ENCODE results near the gene RND3. TPM values are rescaled to one million over a fixed set of nuclear protein-coding genes. Genes with fewer than 3 reads are reported as not detected.

Gene RND3
- total and polyA plus RNA-seq, 2 experiments from 2014 or later = 3.3 to 4.2 TPM

DNA sequence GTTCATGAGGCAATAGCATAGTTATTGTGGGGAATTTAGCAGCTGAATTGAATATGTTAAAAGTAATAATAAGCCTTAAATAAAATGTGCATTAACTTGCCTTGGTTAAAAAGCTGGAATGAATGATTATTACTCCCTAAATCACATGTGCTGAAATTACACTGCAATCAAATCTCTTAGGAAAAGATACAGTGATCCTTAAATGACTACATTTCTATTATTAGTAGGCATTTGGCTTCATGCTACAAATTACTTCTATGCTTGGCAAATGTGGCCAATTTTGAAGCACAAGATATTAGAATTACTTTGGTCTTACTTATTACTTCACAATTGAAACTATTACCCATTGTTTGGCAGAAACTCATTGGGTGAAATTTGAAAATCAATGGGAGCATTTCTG lies 5.4 kb downstream of the RND3 start:
- TF ChIP-seq, protein P1, sequence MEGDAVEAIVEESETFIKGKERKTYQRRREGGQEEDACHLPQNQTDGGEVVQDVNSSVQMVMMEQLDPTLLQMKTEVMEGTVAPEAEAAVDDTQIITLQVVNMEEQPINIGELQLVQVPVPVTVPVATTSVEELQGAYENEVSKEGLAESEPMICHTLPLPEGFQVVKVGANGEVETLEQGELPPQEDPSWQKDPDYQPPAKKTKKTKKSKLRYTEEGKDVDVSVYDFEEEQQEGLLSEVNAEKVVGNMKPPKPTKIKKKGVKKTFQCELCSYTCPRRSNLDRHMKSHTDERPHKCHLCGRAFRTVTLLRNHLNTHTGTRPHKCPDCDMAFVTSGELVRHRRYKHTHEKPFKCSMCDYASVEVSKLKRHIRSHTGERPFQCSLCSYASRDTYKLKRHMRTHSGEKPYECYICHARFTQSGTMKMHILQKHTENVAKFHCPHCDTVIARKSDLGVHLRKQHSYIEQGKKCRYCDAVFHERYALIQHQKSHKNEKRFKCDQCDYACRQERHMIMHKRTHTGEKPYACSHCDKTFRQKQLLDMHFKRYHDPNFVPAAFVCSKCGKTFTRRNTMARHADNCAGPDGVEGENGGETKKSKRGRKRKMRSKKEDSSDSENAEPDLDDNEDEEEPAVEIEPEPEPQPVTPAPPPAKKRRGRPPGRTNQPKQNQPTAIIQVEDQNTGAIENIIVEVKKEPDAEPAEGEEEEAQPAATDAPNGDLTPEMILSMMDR (IDR thresholded peaks at IDR 0.05; ENCODE audit: low read depth, low read length) = no peak
- no peaks in the 10 kb centered on the region for H3K27me3 ChIP-seq
- H3K27ac ChIP-seq = no peak overlapping the region
- DNase-seq (ENCODE audit: low read depth in 1 of 2, low spot score in 1 of 2) = no peak
- no peaks in the 10 kb centered on the region for H3K9me3 ChIP-seq (ENCODE audit: low read depth)
- H3K4me1 ChIP-seq (ENCODE audit: low read depth) = peaks cover 15% of the 10 kb centered on the region
- H3K36me3 ChIP-seq = no peaks in the 10 kb centered on the region
- no peak overlapping the region for H3K4me3 ChIP-seq

DNA sequence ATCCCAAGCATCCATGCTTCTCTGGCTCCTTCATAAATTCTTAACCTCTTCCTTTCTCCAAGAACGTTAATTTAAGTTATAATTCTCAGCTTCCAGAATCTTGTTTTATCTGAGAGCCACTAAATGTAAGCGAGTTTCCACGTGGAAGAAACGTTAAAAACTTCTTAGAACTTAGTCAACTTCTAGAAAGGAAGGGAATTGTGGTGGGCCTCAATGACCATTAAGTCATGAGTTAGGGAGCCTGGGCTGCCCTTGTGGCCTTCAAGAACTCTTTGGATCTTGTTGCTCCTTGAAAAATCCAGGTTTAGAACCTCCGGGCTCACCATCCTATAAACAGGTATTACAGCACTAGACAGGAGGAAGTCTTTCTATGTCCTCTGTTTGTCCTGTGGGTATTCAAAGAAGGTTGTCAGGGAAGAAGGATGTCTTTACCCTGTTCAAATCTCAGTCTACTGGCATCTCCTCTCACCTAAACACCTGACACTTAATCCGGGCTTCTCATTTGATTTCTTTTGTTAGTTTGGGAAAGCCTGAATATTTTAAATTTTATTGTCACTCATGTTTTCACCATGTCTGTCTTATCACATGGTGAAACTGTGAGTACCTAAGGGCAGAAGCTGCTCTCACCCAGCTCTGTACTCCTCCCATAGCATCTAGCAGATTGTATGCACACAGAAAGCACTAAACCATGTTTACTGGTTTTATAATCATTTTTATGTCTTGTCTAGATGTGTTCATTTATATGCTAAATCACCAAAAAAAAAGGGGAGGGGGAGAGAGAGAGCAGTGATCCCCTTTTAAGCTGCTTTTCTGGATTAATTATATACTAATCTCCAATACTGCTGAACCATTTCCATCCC lies 6.3 kb downstream of the RND3 start:
- Histone ChIP-seq H3K27ac (no peak overlapping the region), H3K4me1 (ENCODE audit: low read depth) (peaks cover 15% of the 10 kb centered on the region), H3K27me3 (no peaks in the 10 kb centered on the region), H3K9me3 (ENCODE audit: low read depth) (no peaks in the 10 kb centered on the region), H3K4me3 (no peak overlapping the region), H3K36me3 (no peaks in the 10 kb centered on the region)
- no peak for DNase-seq (ENCODE audit: low read depth in 1 of 2, low spot score in 1 of 2)
- TF ChIP-seq, protein P1 (IDR thresholded peaks at IDR 0.05; ENCODE audit: low read depth, low read length) = no peak

DNA sequence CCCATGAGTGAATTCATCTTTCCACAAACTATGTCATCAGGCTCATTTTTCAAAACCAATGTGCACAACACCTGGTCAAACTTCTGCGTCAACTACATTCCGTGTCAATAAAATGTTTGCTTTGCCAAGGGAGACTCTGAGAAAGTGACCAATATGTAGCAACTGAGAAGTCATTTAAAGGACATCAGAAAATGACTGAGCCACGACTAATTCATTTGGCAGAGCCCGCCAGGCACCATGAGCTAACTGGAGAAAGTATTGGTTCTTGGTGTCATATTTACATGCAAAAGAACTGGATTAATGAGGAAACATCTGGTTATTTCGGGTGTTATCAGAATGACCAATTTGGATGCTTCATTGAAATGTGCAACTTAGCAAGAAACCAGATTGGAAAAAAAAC lies 7.2 kb downstream of the RND3 start:
- Histone ChIP-seq H3K4me1 (ENCODE audit: low read depth) (peaks cover 15% of the 10 kb centered on the region), H3K27ac (no peak overlapping the region), H3K4me3 (no peak overlapping the region), H3K27me3 (no peaks in the 10 kb centered on the region), H3K9me3 (ENCODE audit: low read depth) (no peaks in the 10 kb centered on the region), H3K36me3 (no peaks in the 10 kb centered on the region)
- DNase-seq (ENCODE audit: low read depth in 1 of 2, low spot score in 1 of 2) = no peak
- TF ChIP-seq, protein P1 (IDR thresholded peaks at IDR 0.05; ENCODE audit: low read depth, low read length) = no peak

DNA sequence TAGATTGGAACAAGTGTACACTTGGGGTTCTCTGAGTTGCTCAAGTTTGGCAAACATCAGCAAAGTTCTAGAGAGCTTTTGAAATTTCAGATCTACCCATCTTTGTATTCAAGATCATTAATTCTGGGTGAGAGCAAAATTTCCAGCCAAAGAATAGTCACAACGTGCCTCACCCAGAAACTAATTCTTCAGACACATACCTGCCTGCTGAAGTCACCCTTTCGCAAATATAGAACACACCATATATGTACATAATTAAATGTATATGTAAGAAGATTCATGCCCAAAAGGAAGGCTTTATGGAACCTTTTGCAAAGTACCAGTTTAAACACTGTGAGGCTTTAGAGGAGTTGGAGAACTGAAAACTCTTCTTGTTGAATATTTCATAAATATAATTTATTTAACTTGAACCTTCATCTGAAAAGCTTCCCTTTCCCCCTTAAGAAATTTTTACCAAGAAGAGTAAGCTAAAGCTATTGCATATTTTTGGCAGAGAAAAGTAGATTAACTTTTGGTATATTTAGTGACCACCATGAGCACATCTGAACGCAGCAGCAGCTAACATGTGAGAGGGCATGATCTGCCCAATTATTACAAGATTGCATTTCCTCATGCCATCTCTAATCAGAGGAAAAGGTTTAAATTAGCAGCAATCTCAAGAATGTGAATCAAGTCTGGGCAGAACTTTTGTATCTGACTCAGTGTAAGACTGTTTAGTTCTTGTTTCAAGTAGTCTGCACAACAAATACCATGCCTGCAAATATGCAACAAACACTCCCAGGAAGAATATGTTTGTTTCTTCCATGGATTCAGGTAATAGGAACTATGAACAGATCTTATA lies 8.2 kb downstream of the RND3 start:
- Histone ChIP-seq H3K4me1 (ENCODE audit: low read depth) (peaks cover 15% of the 10 kb centered on the region), H3K27ac (no peak overlapping the region), H3K36me3 (no peaks in the 10 kb centered on the region), H3K4me3 (no peak overlapping the region), H3K27me3 (no peaks in the 10 kb centered on the region), H3K9me3 (ENCODE audit: low read depth) (no peaks in the 10 kb centered on the region)
- TF ChIP-seq, protein P1 (IDR thresholded peaks at IDR 0.05; ENCODE audit: low read depth, low read length) = no peak
- peak in 1 of 2 donors; percentile 56 for DNase-seq (ENCODE audit: low read depth in 1 of 2, low spot score in 1 of 2)

DNA sequence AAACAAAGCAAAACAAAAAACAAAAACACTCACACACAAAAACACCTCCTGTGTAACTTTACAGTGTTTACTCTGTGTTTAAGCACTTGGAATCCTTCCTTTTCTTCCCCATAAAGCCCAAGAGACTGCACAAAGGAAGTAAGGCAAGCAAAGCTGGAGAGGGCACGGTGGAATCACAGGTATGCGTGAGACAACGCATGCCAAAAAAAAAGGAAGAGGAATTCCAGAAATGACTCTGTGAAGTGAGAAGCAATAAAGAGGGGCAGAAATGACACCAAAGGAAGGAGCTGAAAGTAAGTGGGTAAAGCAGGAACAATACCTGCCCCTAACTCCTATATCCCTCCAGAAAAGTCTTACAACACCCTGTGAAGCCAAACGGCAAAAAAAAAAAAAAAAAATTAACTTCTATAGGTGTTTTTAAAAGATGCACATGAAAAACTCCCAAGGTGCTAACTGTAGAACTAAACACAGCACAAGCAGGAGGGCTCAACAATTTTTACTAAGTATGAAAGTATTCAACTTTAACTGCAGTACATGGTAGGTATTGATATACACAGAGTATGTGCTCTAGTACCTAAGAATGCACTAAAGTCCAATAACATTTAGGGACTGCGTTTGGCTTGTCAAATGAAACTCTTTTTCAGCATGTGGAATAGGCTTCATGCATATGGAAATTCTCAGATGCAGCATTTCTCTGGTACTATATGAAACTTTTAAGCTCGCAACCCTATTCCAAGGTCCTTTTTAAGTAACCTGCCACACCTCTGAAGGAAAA lies 9.1 kb downstream of the RND3 start:
- Histone ChIP-seq H3K27me3 (no peaks in the 10 kb centered on the region), H3K4me1 (ENCODE audit: low read depth) (peaks cover 15% of the 10 kb centered on the region), H3K4me3 (no peak overlapping the region), H3K9me3 (ENCODE audit: low read depth) (no peaks in the 10 kb centered on the region), H3K27ac (no peak overlapping the region), H3K36me3 (no peaks in the 10 kb centered on the region)
- TF ChIP-seq, protein P1 (IDR thresholded peaks at IDR 0.05; ENCODE audit: low read depth, low read length) = no peak
- peak in 1 of 2 donors; percentile 33 for DNase-seq (ENCODE audit: low read depth in 1 of 2, low spot score in 1 of 2)

All from cardiac muscle cell (in vitro differentiated cells and primary cell).